NCI-H510A (cell line): Measurements from ENCODE around the gene FUBP3.
"Not testable (repeated sequence)": the region's sequence is repeated elsewhere in the genome, so short reads cannot be mapped to it uniquely, and the experiment has no call there.

ENCODE experiments used
- DNase-seq: peaks from one replicate; lab custom pipeline; 2025; lab: John Stamatoyannopoulos, UW

Gene FUBP3

DNA sequence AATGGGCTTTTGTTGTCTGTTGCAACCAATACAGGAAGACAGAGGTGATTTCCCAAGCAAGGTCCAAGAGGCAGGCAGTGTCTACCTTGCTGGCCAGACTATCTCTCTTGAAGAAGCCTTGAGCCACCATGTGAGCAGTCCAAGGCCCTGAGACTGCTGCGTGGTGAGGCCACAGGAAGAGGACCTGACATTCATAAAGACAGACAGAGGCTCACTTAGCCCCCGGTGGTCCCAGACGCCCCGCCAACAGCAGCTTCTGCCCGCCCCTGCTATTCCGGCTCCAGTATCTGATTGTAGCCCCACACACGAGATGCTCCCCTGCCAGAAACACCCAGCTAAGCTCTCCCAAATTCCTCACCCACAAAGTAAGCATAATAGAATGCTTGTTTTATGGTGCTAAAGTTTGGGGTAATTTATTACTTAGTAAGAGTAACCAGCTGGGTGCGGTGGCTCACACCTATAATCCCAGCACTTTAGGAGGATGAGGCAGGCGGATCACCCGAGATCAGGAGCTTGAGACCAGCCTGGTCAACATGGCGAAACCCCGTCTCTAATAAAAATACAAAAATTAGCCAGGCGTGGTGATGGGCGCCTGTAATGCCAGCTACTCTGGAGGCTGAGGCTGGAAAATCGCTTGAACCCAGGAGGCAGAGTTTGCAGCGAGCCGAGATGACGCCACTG lies 22.8 kb upstream of the FUBP3 start:
- DNase-seq = no peak

DNA sequence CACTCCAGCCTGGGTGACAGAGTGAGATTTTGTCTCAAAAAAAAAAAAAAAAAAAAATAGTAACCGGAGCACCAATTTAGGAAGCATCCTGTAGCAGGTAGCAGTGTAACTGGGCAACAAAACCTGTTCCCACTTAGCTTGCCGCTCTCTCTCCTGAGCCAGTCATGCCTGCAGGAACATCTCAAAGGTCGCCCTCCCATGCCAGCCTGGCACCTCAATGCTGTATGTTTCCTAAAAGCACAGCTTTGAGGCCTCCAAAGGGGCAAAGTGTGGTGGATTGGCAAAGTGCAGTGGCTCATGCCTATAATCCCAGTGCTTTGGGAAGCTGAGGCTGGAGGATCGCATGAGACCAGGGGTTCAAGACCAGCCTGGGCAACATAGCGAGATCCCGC lies 22.3 kb upstream of the FUBP3 start:
- DNase-seq = no peak

DNA sequence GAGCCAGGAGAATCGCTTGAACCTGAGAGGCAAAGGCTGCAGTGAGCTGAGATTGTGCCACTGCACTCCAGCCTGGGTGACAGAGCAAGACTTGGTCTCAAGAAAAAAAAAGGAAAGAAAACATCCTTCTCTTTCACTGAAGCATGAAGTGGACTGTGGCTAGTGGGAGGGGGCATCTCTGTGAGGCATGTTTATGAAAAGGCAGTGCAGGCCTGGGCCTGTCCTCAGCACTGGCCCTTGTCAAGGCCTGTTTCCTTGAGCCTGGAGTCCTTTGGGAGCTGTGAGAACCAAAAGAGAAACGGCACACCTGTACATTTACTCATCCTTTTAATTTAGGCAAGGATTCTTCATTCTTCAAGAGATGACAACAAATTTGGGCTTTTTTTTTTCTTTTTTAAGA lies 18.3 kb upstream of the FUBP3 start:
- no peak for DNase-seq

DNA sequence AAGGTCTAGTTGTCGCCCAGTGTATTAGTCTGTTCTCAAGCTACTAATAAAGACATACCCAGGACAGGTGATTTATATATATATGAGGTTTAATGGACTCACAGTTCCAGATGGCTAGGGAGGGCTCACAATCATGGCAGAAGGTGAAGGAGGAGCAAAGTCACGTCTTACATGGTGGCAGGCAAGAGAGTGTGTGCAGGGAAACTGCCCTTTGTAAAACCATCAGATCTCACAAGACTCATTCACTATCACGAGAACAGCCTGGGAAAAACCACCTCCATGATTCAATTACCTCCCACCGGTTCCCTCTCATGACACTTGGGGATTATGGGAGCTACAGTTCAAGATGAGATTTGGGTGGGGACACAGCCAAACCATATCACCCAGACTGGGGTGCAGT lies 16.9 kb upstream of the FUBP3 start:
- not testable (repeated sequence) for DNase-seq

DNA sequence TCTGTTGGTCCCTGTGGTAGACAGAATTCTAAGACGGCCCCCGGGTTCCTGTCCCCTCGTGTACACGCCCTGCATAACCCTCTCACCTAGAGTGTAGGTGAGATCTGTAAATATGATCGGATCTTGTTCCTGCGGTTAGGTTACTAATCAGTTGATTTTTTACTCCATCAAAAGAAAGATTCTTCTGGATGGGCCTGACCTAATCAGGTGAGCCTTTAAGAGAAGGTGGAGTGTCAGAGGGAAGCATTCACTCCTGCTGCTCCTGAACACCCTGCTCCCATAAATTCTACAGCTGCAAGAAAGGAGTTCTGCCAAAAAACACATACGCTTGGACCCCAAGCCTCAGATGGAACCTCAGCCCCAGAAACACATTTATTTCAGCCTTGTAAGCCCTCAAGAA lies 15.6 kb upstream of the FUBP3 start:
- no peak for DNase-seq

DNA sequence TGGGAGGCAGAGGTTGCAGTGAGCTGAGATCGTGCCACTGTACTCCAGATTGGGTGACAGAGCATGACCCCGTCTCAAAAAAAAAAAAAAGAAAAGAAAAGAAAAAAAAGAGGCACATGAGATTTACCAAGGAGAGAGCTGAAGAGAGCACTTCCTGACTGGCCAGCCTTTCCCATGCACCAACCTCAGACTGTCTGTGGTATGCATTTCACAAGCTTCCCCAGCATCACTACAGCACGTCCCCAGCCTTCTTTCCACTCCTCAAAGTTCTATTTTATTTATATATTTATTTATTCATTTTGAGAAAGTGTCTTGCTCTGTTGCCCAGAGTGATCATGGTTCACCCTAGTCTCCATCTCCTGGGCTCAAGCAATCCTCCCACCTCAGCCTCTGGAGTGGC lies 13.6 kb upstream of the FUBP3 start:
- DNase-seq = no peak

DNA sequence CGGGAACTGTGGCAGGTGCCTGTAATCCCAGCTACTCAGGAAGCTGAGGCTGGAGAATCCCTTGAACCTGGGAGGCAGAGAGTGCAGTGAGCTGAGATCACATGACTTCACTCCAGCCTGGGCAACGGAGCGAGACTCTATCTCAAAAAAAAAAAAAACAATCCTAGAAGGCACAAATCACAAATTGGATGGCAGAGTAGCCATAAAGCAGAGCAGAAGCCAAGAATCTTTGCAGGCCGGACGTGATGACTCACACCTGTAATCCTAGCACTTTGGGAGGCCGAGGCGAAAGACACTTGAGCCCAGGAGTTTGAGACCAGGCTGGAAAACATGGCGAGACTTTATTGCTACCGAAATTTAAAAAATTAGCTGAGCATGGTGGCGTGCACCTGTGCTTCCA lies 9.2 kb upstream of the FUBP3 start:
- no peak for DNase-seq

DNA sequence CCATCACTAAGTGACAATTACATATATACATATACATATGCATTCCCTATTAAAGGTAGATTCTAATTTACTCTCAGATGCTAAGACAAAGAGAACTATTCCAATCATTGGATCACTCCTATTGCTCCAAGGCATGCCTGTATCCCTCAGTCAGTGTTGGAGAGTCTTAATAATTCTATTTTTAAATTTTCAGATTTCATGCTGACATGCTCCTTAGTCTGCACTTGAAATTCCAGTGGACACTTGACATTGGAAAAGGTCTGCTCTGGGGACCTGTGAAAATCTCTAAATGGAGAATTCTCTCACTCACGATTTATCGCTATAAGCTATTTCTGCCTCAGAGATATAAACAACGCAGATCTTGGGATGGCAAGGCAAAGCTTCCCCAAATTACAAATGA lies 3.9 kb upstream of the FUBP3 start:
- no peak for DNase-seq

DNA sequence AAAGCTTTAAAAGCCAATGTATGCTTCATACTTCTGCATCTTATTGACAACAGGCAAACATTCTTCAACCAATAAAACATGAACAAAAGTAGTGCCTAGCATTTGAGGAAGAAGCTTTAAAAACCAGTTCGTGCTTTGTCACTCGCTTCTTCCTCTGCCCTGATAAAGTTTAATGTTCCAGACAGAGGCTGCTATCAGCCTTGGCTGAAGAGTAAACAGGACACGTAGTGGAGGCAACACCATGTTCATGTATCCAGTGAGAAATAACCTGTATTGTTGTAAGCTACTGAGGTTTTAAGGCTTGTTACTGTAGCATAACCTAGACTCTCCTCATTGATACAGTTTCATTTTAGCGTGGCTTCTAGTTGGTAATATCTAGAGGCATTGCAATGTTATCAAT lies 3.2 kb upstream of the FUBP3 start:
- DNase-seq = no peak

DNA sequence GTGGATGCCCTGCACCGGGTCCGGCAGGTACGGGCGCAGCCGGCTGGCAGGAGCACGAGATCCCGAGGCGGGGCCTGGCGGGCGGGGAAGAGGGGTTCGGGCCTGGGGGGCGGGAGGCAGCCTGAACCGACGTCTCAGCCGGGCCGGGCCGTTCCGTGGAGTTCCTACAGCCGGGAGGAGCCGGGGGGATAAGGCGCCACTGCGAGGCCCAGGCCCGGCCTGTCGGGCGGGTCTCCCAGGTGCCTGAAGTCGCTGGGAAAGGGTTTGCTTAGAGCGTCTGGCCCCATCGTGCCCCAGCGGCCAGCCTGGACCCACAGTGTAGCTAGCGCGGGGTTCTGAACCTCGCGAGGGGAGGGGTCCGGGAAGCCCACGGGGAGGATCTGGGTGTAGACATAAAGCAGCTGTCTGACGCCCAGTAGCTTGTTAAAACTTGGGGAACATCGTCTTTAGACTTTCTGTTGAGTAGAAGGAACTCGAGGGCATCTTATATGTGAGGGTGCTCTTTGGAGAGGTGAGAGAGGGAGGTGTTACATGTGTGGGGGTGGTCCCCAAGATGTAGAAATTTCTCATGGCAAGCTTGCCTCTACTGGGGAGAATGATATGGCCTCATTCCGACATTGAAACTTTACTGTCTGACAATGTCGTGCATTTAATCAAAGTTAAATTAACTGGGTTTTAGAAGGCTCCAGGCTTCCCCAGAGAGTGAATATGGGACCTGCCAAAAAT lies 524 bp downstream of the FUBP3 start:
- DNase-seq = no peak

DNA sequence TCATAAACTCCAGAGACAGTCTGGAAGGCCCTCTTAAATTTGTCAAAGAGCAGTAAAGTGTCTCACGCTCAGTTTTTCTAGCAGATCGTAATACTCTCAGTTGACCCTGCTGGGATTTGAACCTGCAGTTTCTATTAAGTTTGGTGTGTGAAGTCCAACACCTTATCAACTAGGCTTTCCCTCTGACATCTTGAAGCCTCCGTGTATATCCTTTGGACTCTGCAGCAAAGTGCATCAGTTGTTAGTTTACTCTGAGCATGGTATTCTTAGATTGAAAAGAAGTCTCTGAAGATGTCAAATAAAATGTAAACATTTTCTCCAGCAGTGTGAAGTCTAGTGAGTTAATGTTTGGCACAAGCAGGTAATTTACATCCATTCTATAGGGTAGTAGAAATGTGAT lies 2.4 kb downstream of the FUBP3 start:
- no peak for DNase-seq

DNA sequence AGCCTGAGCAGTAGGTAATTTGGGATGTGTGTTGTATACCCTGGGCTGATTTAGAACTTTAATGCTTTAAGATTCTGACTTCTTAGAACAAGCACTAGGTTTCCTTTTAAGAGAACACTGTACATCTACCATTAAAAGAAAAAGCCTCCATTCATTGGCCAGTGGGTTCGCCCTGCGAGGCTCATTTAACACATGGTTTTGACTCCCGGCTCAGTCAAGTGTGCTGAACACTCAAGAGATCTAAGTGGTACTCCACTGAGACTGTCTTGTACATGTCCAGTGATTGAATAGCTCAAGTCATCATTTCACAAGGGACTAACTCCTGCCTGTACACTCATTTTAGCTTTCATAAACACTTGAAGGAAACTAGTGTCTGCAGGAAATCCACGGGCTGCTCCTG lies 3.9 kb downstream of the FUBP3 start:
- no peak for DNase-seq

DNA sequence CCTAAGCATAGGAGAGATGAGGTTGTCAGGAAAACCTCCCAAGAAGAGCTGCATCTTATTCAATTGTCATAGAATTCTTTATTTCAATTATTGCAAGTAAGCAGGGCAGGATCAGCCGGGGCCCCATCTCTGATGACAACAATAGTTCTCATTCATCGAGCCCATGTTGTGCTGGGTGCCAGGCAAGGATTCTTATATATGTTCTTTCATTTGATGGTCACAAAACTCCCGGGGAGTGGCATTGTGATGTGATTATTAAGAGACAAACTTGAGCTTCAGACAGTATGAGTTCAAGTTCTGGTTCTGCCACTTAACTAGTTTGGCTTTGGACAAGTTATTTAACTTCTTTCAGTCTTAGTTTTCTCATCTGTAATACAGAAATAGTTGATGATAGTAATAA lies 8.5 kb downstream of the FUBP3 start:
- DNase-seq = no peak

DNA sequence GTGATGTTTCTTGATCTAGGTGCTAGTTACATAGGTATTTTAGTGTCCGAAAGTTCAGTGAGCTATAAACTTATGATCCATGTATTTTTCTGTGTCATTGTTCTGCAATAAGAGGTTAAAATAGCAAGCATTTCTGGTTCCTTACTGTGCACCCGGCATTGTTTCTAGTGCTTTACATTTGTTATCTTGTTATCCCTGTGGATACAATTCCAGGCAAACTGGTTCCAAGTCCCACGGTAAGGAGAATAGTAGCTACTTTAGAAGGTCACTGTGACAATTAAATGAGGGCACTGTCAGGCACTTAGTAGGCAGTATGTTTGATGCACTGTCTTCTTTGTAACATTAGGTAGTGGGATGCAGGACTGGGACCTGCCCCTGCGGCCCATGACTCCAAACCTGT lies 9.0 kb downstream of the FUBP3 start:
- DNase-seq = no peak

DNA sequence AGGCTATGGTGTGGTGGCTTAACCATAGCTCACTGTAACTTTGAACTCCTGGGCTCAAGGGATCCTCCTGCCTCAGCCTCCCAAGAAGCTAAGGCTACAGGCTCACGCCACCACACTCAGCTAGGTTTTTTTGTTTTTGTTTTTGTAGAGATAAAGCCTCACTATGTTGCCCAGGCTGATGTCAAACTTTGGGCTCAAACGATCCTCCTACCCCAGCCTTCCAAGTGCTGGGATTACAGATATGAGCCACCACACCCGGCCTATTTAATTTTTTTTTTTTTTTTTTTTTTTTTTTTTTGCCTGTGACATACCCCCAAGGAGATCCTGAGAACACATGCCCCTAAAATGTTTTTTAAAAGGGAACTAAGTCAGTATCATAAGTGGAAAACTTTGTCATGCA lies 10.4 kb downstream of the FUBP3 start:
- no peak for DNase-seq

DNA sequence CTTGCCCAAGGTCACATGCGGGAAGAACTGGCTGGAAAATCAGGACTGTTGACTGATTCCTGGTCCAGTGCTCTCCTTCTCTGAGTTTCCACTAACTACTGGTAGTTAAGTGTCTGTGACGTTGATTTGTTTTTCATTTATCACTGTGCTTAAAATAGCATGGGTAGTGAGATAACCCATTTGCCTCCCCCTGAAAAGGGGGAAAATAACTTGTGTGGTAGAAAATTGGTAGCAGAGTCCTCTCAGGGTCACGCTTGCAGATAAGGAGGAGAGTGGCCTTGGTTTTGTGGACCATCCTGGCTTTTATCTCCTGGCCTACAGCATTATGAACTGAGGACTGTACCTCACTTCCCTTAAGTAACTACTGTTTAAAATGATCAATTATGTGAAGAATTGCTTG lies 10.9 kb downstream of the FUBP3 start:
- DNase-seq = no peak

DNA sequence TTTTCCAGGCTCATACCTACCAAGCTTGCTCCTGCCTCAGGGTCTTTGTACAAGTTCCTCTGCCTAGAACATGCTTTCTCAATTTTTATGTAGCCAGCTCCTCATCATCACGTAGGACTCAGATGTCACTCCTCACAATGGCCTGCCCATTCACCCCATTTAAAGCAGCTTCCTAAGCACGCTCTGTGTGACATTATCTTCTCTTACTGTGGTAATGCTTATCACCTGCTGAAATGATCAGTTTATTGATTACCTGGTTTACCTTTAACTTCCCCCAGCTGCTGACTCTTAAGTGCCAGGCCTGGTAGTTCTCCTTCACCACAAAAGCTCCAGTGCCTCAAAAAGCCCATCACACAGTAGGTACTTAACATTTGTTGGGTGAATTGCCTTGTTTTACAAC lies 13.6 kb downstream of the FUBP3 start:
- no peak for DNase-seq

DNA sequence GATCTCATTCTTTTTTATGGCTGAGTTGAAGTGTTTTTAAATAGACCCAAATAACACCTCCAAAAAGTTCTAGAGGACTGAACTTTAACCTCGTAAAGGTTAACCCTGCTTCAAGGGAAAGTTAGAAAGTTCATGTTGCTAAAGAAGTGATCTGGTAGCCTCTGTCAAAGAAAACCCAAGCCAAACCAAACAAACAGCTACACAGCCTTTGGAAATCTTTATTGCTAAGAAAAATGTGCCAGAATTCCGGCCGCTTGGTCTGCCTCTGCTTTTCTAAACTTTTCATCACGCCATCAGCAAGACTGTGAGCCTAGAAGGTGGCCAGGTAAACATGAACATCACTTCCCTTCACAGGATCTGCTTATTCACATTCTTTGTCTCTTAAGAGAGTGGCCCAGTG lies 17.9 kb downstream of the FUBP3 start:
- DNase-seq = no peak

DNA sequence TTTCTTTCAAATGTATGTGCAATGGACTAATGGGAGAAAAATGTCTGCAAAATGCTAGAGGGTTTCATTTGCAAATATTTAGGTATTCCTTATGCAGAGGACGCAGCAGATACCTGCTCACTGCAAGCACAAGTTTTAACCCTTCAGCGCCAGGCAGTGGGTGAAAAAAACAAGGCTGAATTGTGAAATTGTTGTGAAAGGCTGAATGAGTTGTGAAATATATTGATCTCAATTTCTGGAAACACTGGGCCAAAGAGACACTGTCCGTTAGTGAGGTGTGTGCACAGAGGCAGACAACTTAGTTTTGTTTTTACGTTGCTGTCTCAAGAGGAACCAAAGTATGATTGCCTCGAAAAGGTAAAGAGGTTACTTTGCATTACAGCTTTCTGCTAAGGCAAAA lies 18.8 kb downstream of the FUBP3 start:
- DNase-seq = no peak

DNA sequence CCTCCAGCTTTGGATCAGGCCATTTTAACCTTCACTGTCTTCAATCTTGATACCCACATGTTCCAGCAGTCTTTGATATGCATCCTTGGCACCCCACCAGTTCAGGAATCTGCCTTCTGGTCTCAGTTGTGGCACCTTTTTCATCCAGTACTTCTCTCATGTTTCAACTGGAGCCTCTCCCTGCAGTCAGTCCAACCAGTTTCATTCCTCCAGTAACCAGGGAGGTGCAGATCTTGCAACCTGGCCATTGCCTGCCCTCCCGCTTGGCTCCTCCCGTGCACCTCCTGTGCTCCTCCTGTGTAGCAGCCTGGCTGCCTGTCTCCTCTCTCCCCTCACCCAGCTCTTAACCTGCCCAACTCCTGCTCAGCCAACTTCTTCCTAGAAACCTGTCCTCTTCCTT lies 20.2 kb downstream of the FUBP3 start:
- no peak for DNase-seq

DNA sequence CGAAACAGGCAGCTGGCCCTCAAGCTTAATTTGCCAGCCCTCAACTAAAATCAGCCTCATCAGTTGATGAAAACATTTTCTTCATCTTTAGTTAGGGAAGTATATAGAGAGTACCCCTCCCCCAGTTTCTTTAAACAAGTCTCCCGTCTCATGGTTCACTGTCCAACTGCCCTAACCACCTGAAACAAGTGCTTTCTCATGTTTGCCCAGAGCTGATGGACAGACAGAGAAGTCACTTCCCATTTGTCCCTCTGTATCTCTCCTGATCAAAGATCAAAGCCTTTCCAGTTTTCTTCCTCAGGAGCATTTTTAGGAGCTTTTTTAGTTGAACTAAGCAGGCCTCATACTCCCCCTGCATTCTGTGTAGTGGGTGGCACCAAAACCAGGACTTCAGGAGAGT lies 21.7 kb downstream of the FUBP3 start:
- DNase-seq = no peak

DNA sequence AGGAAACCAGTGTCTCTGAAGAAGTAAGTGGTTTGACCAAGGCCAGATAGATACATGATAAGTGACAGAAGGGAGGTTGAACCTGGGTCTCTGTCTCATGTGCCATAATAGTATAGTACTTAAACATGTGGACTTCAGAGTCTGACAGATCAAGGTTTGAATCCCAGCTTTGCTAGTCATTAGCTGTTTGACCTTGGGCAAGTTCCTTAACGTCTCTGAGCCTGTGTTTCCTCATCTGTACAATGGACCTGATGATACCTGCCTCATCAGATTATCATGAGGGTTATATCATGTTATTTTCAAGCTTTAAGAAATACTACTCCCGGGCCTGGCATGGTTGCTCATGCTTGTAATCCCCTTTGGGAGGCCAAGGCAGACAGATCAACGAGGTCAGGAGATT lies 24.9 kb downstream of the FUBP3 start:
- DNase-seq = no peak

DNA sequence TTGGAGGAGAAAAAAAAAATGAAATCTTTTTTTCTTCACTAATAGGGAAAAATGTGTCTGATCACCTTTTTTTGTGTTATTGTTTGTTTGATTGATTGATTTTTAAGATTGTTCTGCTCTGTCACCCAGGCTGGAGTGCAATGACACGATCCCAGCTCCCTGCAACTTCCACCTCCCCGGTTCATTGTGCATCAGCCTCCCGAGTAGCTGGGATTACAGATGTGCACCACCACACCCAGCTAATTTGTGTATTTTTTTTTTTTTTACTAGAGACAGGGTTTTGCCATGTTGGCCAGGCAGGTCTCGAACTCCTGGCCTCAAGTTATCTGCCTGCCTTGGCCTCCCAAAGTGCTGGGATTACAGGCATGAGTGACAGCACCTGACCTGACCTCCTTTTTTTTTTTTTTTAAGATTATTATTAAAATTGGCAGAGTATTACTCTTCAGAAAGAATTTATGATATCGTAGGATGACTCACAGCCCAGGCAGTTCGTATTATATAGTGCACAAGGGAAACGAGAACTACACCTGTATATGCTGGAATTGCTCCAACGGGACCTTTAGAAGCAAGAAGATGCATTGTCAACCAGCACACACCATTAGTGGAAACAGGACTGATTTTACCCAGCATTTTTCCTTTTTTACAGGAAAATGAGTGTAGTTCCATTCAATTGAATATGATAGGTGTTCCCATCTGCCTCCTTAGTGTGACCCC lies 27.7 kb downstream of the FUBP3 start:
- DNase-seq = no peak
